HEK293 (cell line): ENCODE results near the gene GJB3.

Experiments
- PBX3 ChIP-seq: sonication (generic); formaldehyde crosslinking; IDR thresholded peaks from 2 replicates; pipeline ENCODE4 v1.8.1; 2022; ENCODE audit warnings: mild to moderate bottlenecking, moderate library complexity, missing genetic modification reagents
- YY1 ChIP-seq: fragments of 450-650 bp; formaldehyde crosslinking; IDR thresholded peaks from 2 replicates; pipeline ENCODE4 v1.5.1; 2018; ENCODE audit warnings: missing biosample characterization, missing genetic modification characterization
- ZBTB11 ChIP-seq: fragments of 450-650 bp; formaldehyde crosslinking; conservative IDR thresholded peaks from 2 replicates; pipeline ENCODE4 v1.5.1; 2016; ENCODE audit warnings: low read depth, missing biosample characterization, missing genetic modification characterization
- ZNF777 ChIP-seq: fragments of 450-650 bp; formaldehyde crosslinking; IDR thresholded peaks from 2 replicates; pipeline ENCODE4 v1.5.1; 2017; ENCODE audit warnings: missing biosample characterization, missing genetic modification characterization, borderline replicate concordance
- TF ChIP-seq, protein P1 (sequence below): fragments of 450-650 bp; formaldehyde crosslinking; IDR thresholded peaks from 2 replicates; pipeline ENCODE4 v1.5.1; 2016; ENCODE audit warnings: missing biosample characterization, missing genetic modification characterization

DNA sequence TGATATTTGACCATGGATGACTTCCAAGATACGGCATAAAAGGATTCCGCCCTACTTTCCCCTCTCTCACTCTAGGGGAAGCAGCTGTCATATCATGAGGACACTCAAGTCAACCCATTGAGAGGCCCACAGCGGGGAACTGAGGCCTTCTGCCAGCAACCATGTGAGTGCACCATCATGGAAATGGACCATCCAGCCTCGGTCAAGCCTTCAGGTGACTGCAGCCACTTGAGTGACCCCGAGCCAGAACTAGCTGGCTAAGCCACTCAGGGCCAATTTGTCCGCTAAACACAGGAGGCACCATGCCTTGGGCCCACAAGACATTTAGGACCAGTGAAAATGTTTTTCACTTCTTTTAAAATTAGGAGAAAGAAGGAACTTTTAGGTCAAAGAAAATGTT lies 37.2 kb upstream of the GJB3 start:
- TF ChIP-seq, protein P1, sequence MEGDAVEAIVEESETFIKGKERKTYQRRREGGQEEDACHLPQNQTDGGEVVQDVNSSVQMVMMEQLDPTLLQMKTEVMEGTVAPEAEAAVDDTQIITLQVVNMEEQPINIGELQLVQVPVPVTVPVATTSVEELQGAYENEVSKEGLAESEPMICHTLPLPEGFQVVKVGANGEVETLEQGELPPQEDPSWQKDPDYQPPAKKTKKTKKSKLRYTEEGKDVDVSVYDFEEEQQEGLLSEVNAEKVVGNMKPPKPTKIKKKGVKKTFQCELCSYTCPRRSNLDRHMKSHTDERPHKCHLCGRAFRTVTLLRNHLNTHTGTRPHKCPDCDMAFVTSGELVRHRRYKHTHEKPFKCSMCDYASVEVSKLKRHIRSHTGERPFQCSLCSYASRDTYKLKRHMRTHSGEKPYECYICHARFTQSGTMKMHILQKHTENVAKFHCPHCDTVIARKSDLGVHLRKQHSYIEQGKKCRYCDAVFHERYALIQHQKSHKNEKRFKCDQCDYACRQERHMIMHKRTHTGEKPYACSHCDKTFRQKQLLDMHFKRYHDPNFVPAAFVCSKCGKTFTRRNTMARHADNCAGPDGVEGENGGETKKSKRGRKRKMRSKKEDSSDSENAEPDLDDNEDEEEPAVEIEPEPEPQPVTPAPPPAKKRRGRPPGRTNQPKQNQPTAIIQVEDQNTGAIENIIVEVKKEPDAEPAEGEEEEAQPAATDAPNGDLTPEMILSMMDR (tag by site-specific recombination), result no peak
- TF ChIP-seq ZNF777 (tag by site-specific recombination) (no peak), ZBTB11 (tag by site-specific recombination) (no peak), PBX3 (CRISPR knock-in tag) (no peak), YY1 (no peak)
